GM19240 (cell line): ENCODE measurements around the gene MAP2K6.

Experiments used
- DNase-seq: peaks from one replicate; pipeline ENCODE4 v3.0.0; 2011; ENCODE audit warnings: low spot score; ENCODE audit not compliant: insufficient read length

MAP2K6 gene

GRCh38 chr17:69414408-69415274 lies at the start of gene MAP2K6:
TSS of gene MAP2K6 (plus strand) at chr17:69414697. CDS start at chr17:69414985, 288 bp downstream.
- peak; percentile 63 for DNase-seq

GRCh38 chr17:69367298-69367697 lies 47.2 kb upstream of the MAP2K6 start:
- no peak for DNase-seq

GRCh38 chr17:69373069-69373468 lies 41.4 kb upstream of the MAP2K6 start:
- DNase-seq, result no peak

- DNase-seq, result no peak
Measured at GRCh38 chr17:69375229-69375628, 39.3 kb upstream of the MAP2K6 start.

- no peak for DNase-seq
Measured at GRCh38 chr17:69388822-69389442, 25.6 kb upstream of the MAP2K6 start.

- DNase-seq, result no peak
Measured at GRCh38 chr17:69390795-69391501, 23.5 kb upstream of the MAP2K6 start.

- no peak for DNase-seq
Measured at GRCh38 chr17:69401251-69401650, 13.2 kb upstream of the MAP2K6 start.

GRCh38 chr17:69402052-69402451 lies 12.4 kb upstream of the MAP2K6 start:
- no peak for DNase-seq

- no peak for DNase-seq
Measured at GRCh38 chr17:69404399-69404798, 10.1 kb upstream of the MAP2K6 start.

- no peak for DNase-seq
Measured at GRCh38 chr17:69405096-69405495, 9.4 kb upstream of the MAP2K6 start.

GRCh38 chr17:69406941-69407340 lies 7.6 kb upstream of the MAP2K6 start:
- DNase-seq, result no peak

GRCh38 chr17:69407759-69408158 lies 6.7 kb upstream of the MAP2K6 start:
- no peak for DNase-seq

GRCh38 chr17:69410671-69411070 lies 3.8 kb upstream of the MAP2K6 start:
- DNase-seq, result no peak

- DNase-seq, result no peak
Measured at GRCh38 chr17:69411766-69412165, 2.7 kb upstream of the MAP2K6 start.

- no peak for DNase-seq
Measured at GRCh38 chr17:69412251-69412671, 2.2 kb upstream of the MAP2K6 start.

- DNase-seq, result no peak
Measured at GRCh38 chr17:69415431-69415830, 934 bp downstream of the MAP2K6 start.

GRCh38 chr17:69417545-69418483 lies 3.3 kb downstream of the MAP2K6 start:
- no peak for DNase-seq

GRCh38 chr17:69418535-69418934 lies 4.0 kb downstream of the MAP2K6 start:
- DNase-seq, result no peak

- DNase-seq, result no peak
Measured at GRCh38 chr17:69423450-69423849, 9.0 kb downstream of the MAP2K6 start.

- DNase-seq, result no peak
Measured at GRCh38 chr17:69424287-69425041, 10.0 kb downstream of the MAP2K6 start.
